WI38 (cell line): Measurements from ENCODE around the gene ZCCHC9.
"Not testable (repeated sequence)": the region's sequence is repeated elsewhere in the genome, so short reads cannot be mapped to it uniquely, and the experiment has no call there.

Experiments
- H3K4me3 ChIP-seq: 2 replicates; pipeline ENCODE4 v1.5.1; 2011; ENCODE audit warnings: low read depth, mild to moderate bottlenecking, control low read depth, low read length
- CTCF ChIP-seq: IDR thresholded peaks from 2 replicates; pipeline ENCODE4 v1.5.1; 2012; ENCODE audit warnings: low read depth, mild to moderate bottlenecking, control low read depth, low read length

Gene ZCCHC9

GRCh38 chr5:81290146-81290545, 11.2 kb upstream of the ZCCHC9 start:
- H3K4me3 ChIP-seq, result no peak overlapping the region
- no peak for TF ChIP-seq CTCF

- no peak for TF ChIP-seq CTCF
- H3K4me3 ChIP-seq, result no peak overlapping the region
These were observed 9.3 kb upstream of the ZCCHC9 start for GRCh38 chr5:81292130-81292529.

GRCh38 chr5:81294021-81294420, 7.4 kb upstream of the ZCCHC9 start:
- H3K4me3 ChIP-seq, result not testable (repeated sequence)

GRCh38 chr5:81297531-81297930, 3.9 kb upstream of the ZCCHC9 start:
- TF ChIP-seq CTCF, result no peak
- H3K4me3 ChIP-seq, result no peak overlapping the region

- H3K4me3 ChIP-seq, result peak overlapping the region; percentile 81
- TF ChIP-seq CTCF, result no peak
These were observed 491 bp upstream of the ZCCHC9 start for GRCh38 chr5:81300921-81301270.

GRCh38 chr5:81302596-81302995, 1.2 kb downstream of the ZCCHC9 start:
- no peak for TF ChIP-seq CTCF
- H3K4me3 ChIP-seq, result peak overlapping the region; percentile 81

- no peak for TF ChIP-seq CTCF
- H3K4me3 ChIP-seq, result no peak overlapping the region
These were observed 2.2 kb downstream of the ZCCHC9 start for GRCh38 chr5:81303563-81303962.

- no peak for TF ChIP-seq CTCF
- no peak overlapping the region for H3K4me3 ChIP-seq
These were observed 4.4 kb downstream of the ZCCHC9 start for GRCh38 chr5:81305785-81306184.
